Measurements from ENCODE around the gene ALDOB.

- TF ChIP-seq, protein P1, sequence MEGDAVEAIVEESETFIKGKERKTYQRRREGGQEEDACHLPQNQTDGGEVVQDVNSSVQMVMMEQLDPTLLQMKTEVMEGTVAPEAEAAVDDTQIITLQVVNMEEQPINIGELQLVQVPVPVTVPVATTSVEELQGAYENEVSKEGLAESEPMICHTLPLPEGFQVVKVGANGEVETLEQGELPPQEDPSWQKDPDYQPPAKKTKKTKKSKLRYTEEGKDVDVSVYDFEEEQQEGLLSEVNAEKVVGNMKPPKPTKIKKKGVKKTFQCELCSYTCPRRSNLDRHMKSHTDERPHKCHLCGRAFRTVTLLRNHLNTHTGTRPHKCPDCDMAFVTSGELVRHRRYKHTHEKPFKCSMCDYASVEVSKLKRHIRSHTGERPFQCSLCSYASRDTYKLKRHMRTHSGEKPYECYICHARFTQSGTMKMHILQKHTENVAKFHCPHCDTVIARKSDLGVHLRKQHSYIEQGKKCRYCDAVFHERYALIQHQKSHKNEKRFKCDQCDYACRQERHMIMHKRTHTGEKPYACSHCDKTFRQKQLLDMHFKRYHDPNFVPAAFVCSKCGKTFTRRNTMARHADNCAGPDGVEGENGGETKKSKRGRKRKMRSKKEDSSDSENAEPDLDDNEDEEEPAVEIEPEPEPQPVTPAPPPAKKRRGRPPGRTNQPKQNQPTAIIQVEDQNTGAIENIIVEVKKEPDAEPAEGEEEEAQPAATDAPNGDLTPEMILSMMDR (IDR thresholded peaks at IDR 0.05; ENCODE audit: low read depth, low read length, missing input control): no peak
- no peak for TF ChIP-seq GABPA (IDR thresholded peaks at IDR 0.05 in 1 of 2, conservative IDR thresholded peaks at IDR 0.05 in 1 of 2)
- no peak for TF ChIP-seq YY1 (IDR thresholded peaks at IDR 0.05)
Observed at GRCh38 chr9:101446732-101447131, 11.2 kb upstream of the ALDOB start.
